GM21576 (cell line): ENCODE results near the gene GNAI2.
A peak's percentile ranks its signal among the peaks of the same experiment; 100 is the strongest.
"Not testable (repeated sequence)": the region's sequence is repeated elsewhere in the genome, so short reads cannot be mapped to it uniquely, and the experiment has no call there.

ENCODE experiments used
- ATAC-seq: cut with Tn5 transposase; IDR thresholded peaks from one replicate; pipeline ENCODE4 v1.9.1; 2021; ENCODE audit warnings: mild to moderate bottlenecking, moderate library complexity; ENCODE audit not compliant: unreplicated experiment

GNAI2 gene

GRCh38 chr3:50275141-50275995 is 39.4 kb downstream of the GNAI2 start:
- ATAC-seq: no peak

GRCh38 chr3:50275996-50276761 is 40.2 kb downstream of the GNAI2 start:
- ATAC-seq: no peak

- no peak for ATAC-seq
Observed at GRCh38 chr3:50276762-50277101, 40.7 kb downstream of the GNAI2 start.

- ATAC-seq: no peak
Observed at GRCh38 chr3:50278123-50278879, 42.3 kb downstream of the GNAI2 start.

- ATAC-seq: no peak
Observed at GRCh38 chr3:50278880-50279224, 42.8 kb downstream of the GNAI2 start, which contains the start of gene LSMEM2. Gene LSMEM2, plus strand, starts transcription at chr3:50279087. Its CDS starts 27 bp downstream, at chr3:50279114.

- ATAC-seq: no peak
Observed at GRCh38 chr3:50279255-50280016, 43.4 kb downstream of the GNAI2 start.

- not testable (repeated sequence) for ATAC-seq
Observed at GRCh38 chr3:50284121-50284520, 48.1 kb downstream of the GNAI2 start.

- ATAC-seq: no peak
Observed at GRCh38 chr3:50286322-50287227, 50.6 kb downstream of the GNAI2 start.

GRCh38 chr3:50287262-50287661 is 51.3 kb downstream of the GNAI2 start:
- ATAC-seq: no peak

GRCh38 chr3:50288387-50289007 is 52.5 kb downstream of the GNAI2 start:
- ATAC-seq: no peak

- ATAC-seq: no peak
Observed at GRCh38 chr3:50289130-50289529, 53.1 kb downstream of the GNAI2 start.

GRCh38 chr3:50290161-50290641 is 54.2 kb downstream of the GNAI2 start:
- no peak for ATAC-seq

- ATAC-seq: peak; percentile 92
Observed at GRCh38 chr3:50292159-50293078, 56.4 kb downstream of the GNAI2 start, which contains the start of gene IFRD2. Gene IFRD2, minus strand, starts transcription at chr3:50292429. Its CDS starts 155 bp downstream, at chr3:50292274.

- ATAC-seq: no peak
Observed at GRCh38 chr3:50293079-50293801, 57.2 kb downstream of the GNAI2 start.

- ATAC-seq: no peak
Observed at GRCh38 chr3:50294089-50294488, 58.1 kb downstream of the GNAI2 start.

- no peak for ATAC-seq
Observed at GRCh38 chr3:50294492-50295403, 58.7 kb downstream of the GNAI2 start.
